Mucosa of descending colon (tissue), 3 donors: ENCODE results near the gene DEPDC4. TPM values are rescaled to one million over a fixed set of nuclear protein-coding genes. Genes with fewer than 3 reads are reported as not detected.
"Not testable (repeated sequence)": the region's sequence is repeated elsewhere in the genome, so short reads cannot be mapped to it uniquely, and the experiment has no call there.

ENCODE experiments used
- ATAC-seq: fragments of 200-7000 bp; cut with Tn5 transposase; one replicate; pipeline ENCODE4 v1.9.1; 2020; ENCODE audit warnings: mild to moderate bottlenecking, moderate library complexity
- DNase-seq, 3 donors: peaks; one replicate each; pipeline ENCODE4 v3.0.0-alpha.2; 2020
- H3K36me3 ChIP-seq: fragments of 200-600 bp; one replicate; pipeline ENCODE4 v1.8.0; 2021; ENCODE audit warnings: low read depth, mild to moderate bottlenecking
- H3K4me1 ChIP-seq: fragments of 200-600 bp; one replicate; pipeline ENCODE4 v1.8.0; 2021; ENCODE audit warnings: low read depth, mild to moderate bottlenecking
- H3K4me3 ChIP-seq: fragments of 200-600 bp; one replicate; pipeline ENCODE4 v1.8.0; 2021; ENCODE audit warnings: mild to moderate bottlenecking
- H3K9me3 ChIP-seq: fragments of 200-600 bp; one replicate; pipeline ENCODE4 v1.8.0; 2021; ENCODE audit warnings: mild to moderate bottlenecking
- intact Hi-C, 2 donors: fragments of 100-400 bp; cut with DNase I in 1 of 2; cut with micrococcal nuclease in 1 of 2; formaldehyde crosslinking; loops; one replicate each; pipeline versions ENCODE4 v1.11.0 to v1.11.1; 2022; cut with DNase I, micrococcal nuclease
- total RNA-seq, 3 donors: library from RNA; stranded (reverse); fragmentation: NEBNext Ultra II Directional in 2 of 3; extraction: Animal tissue kit (Norgen Biotek cat#: 25700) in 2 of 3; gene quantifications; one replicate each; pipeline versions ENCODE4 v1.2.1 to v1.2.4, GENCODE V29; 2021 to 2023
- TF ChIP-seq, protein P1 (sequence below): fragments of 200-600 bp; IDR thresholded peaks from one replicate; pipeline ENCODE4 v1.8.0; 2022; ENCODE audit warnings: antibody characterized with exemption, mild to moderate bottlenecking
- donor health status: DM: no; HTN: no; CAD: no; lungs with moderate emphysema.
- donor health status: DM: no; HTN: no; CAD: no.
- donor health status: DM: no; HTN: yes; CAD: no.

The DEPDC4 gene
- total RNA-seq, 3 donors from 2014 or later: 1.1 to 2.5 (median 2.1) TPM

DNA sequence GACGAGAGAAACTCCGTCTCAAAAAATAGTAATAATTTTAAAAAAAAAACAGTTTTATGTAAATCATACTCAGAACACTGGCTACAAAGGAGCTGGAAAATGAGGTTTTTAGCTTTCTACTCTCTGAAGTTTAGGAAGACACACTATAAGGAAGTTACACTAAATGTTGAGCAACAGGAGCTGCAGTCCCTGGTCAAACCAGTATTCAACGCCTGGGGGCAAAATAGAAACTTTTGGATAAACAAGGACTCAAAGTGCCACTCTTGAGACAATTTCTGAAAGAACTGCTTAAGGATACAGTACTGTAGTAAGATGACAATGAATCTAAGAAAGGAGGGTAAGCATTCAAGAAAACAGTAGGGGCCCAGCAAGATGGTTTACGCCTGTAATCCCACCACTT, 37.0 kb downstream of the DEPDC4 start:
- intact Hi-C loops: loop anchor here in 1 of 2 donors (10.0 kb wide), 1 partner anchor 325 kb away; no protein-coding TSS in a partner anchor
- DNase-seq: no peak
- TF ChIP-seq, protein P1, sequence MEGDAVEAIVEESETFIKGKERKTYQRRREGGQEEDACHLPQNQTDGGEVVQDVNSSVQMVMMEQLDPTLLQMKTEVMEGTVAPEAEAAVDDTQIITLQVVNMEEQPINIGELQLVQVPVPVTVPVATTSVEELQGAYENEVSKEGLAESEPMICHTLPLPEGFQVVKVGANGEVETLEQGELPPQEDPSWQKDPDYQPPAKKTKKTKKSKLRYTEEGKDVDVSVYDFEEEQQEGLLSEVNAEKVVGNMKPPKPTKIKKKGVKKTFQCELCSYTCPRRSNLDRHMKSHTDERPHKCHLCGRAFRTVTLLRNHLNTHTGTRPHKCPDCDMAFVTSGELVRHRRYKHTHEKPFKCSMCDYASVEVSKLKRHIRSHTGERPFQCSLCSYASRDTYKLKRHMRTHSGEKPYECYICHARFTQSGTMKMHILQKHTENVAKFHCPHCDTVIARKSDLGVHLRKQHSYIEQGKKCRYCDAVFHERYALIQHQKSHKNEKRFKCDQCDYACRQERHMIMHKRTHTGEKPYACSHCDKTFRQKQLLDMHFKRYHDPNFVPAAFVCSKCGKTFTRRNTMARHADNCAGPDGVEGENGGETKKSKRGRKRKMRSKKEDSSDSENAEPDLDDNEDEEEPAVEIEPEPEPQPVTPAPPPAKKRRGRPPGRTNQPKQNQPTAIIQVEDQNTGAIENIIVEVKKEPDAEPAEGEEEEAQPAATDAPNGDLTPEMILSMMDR: no peak
- H3K4me1 ChIP-seq: peaks cover 7% of the 10 kb centered on the region
- H3K9me3 ChIP-seq: no peaks in the 10 kb centered on the region
- no peak for ATAC-seq
- no peaks in the 10 kb centered on the region for H3K36me3 ChIP-seq
- H3K4me3 ChIP-seq: no peak overlapping the region

DNA sequence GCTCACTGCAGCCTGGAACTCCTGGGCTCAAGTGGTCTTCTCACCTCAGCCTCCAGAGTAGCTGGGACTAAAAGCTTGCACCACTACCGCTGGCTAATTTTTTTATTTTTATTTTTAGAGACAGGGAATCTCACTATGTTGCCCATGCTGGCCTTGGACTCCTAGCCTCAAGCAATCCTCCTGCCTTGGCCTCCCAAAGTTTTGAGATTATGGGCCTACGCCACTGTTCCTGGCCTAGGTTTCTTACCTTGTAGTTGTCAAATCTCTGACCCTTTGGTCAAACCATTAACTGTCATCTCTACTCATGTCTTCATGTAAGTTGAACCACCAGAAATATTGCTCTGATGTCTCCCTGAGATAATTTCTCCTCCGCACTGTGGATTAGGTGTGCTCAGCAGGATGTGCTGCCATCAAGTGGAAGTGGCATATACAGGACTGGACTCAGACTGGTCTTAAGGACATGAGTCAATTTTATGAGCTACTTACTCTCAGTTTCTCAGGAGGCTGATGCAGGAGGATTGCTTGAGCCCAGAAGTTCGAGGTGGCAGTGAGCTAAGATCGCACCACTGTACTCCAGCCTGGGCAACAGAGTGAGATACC, 37.7 kb downstream of the DEPDC4 start:
- no peaks in the 10 kb centered on the region for H3K9me3 ChIP-seq
- intact Hi-C loops: no loop called here
- peak; percentile 86 for ATAC-seq
- DNase-seq: no peak
- H3K36me3 ChIP-seq: no peaks in the 10 kb centered on the region
- H3K4me1 ChIP-seq: peaks cover 1% of the 10 kb centered on the region
- H3K4me3 ChIP-seq: no peak overlapping the region
- TF ChIP-seq, protein P1: no peak

- Histone ChIP-seq H3K9me3 (no peaks in the 10 kb centered on the region), H3K4me1 (no peaks in the 10 kb centered on the region), H3K4me3 (no peak overlapping the region), H3K36me3 (no peaks in the 10 kb centered on the region)
- TF ChIP-seq, protein P1: no peak
- intact Hi-C loops: no loop called here
- DNase-seq: no peak
- ATAC-seq: no peak
These were observed 41.4 kb downstream of the DEPDC4 start for GRCh38 chr12:100225491-100225890.

DNA sequence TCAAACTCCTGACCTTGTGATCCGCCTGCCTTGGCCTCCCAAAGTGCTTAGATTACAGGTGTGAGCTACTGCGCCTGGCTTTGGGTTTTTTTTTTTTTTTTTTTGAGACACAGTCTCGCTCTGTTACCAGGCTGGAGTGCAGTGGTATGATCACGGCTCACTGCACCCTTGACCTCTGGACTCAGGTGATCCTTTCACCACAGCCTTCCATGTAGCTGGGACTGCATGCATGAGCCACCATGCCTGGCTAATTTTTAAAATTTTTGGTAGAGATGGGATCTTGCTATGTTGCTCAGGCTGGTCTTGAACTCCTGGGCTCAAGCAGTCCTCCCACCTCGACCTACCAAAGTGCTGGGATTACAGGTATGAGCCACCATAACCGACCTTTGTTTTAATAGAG, 44.7 kb downstream of the DEPDC4 start:
- ATAC-seq, intact Hi-C loops, DNase-seq, H3K9me3 ChIP-seq, H3K4me1 ChIP-seq, H3K4me3 ChIP-seq, H3K36me3 ChIP-seq: not testable (repeated sequence)

- TF ChIP-seq, protein P1: no peak
- intact Hi-C loops: no loop called here
These were observed 45.4 kb downstream of the DEPDC4 start for GRCh38 chr12:100221523-100221922.

GRCh38 chr12:100219328-100220109, 47.4 kb downstream of the DEPDC4 start:
- Histone ChIP-seq H3K4me3 (no peak overlapping the region), H3K9me3 (no peaks in the 10 kb centered on the region), H3K4me1 (peaks cover 5% of the 10 kb centered on the region), H3K36me3 (no peaks in the 10 kb centered on the region)
- TF ChIP-seq, protein P1: no peak
- DNase-seq: no peak
- ATAC-seq: no peak
- intact Hi-C loops: no loop called here

More at GRCh38 chr12:100221523-100221922, 45.4 kb downstream of the DEPDC4 start:
- Histone ChIP-seq H3K9me3 (no peaks in the 10 kb centered on the region), H3K36me3 (no peaks in the 10 kb centered on the region), H3K4me3 (no peak overlapping the region), H3K4me1 (no peaks in the 10 kb centered on the region)
- DNase-seq: no peak
- ATAC-seq: peak; percentile 51
